SU-DHL-6 (cell line): Measurements from ENCODE around the gene ZIC4.

Source experiments
- CTCF ChIP-seq: fragments of 200-600 bp; sonication (generic); IDR thresholded peaks from one replicate; pipeline ENCODE4 v1.5.1; 2017; ENCODE audit warnings: antibody characterized with exemption, mild to moderate bottlenecking, low read length, moderate library complexity; ENCODE audit not compliant: insufficient read depth, poor library complexity, severe bottlenecking
- EZH2phosphoT487 ChIP-seq: fragments of 200-600 bp; sonication (generic), shearing (Covaris generic); conservative IDR thresholded peaks from 2 replicates; pipeline ENCODE4 v1.6.1; 2018; ENCODE audit warnings: mild to moderate bottlenecking, antibody characterized with exemption, low read length, moderate library complexity, mixed read lengths

- no peak for TF ChIP-seq CTCF
- TF ChIP-seq EZH2phosphoT487 = no peak
Measured at GRCh38 chr3:147449669-147450068, 43.3 kb upstream of the ZIC4 start.
